ENCODE measurements around the gene PRMT2. TPM values are rescaled to one million over a fixed set of nuclear protein-coding genes. Genes with fewer than 3 reads are reported as not detected.
"Not testable (repeated sequence)": the region's sequence is repeated elsewhere in the genome, so short reads cannot be mapped to it uniquely, and the experiment has no call there.

PRMT2 gene
- total and polyA plus RNA-seq, 2 donors (not counting 1 experiment from before 2014, with no cell fraction given): 80.1 to 102 TPM

DNA sequence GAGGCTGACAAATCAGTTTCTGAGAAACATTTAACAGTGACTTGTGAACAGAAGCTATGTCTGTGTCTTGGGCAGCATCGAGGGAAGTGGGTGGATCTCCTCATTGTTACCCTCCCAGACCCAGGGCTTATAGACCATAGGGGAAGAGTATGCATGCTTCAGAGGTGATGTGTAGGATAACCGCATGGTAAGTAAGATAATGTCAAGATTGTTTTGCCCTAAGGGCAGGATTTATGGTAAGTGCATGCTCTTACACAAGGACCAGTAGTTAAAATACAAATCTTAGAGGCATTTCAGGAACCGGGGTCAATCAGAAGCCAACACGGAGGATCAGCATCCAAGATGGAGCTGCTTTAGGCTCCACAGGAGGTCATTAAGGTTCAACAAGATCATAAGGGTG lies 7.7 kb upstream of the PRMT2 start:
- Histone ChIP-seq H3K4me3 (ENCODE audit: control extremely low read depth in 1 of 5, extremely low read depth in 1 of 5, insufficient read depth in 1 of 5, low read depth in 2 of 5, low read length in 4 of 5) (no peak overlapping the region), H3K27me3 (replicated peaks in 1 of 4; ENCODE audit: control extremely low read depth in 1 of 4, control insufficient read depth in 3 of 4, insufficient read depth in 4 of 4, low read length in 3 of 4) (peaks cover 0 to 7% (median 3%) of the 10 kb centered on the region in 4 experiments), H3K4me2 (replicated peaks; ENCODE audit: low read depth, low read length, poor library complexity, severe bottlenecking) (no peak overlapping the region), H3K4me1 (ENCODE audit: control insufficient read depth in 2 of 2, insufficient read depth in 2 of 2, low read length in 2 of 2) (peaks cover 3 to 4% of the 10 kb centered on the region in 2 donors), H3K27ac (ENCODE audit: low read length in 2 of 2) (no peak overlapping the region), H2AFZ (ENCODE audit: insufficient read depth, low read depth, low read length, poor library complexity, severe bottlenecking) (no peak overlapping the region), H3K36me3 (replicated peaks in 1 of 2; ENCODE audit: control extremely low read depth in 1 of 2, control insufficient read depth in 1 of 2, extremely low read depth in 1 of 2, insufficient read depth in 2 of 2, low read length in 1 of 2) (no peaks in the 10 kb centered on the region), H3K9me3 (ENCODE audit: control extremely low read depth in 1 of 3, control insufficient read depth in 2 of 3, insufficient read depth in 1 of 3, low read length in 2 of 3) (peaks cover 0 to 23% (median 19%) of the 10 kb centered on the region in 3 donors), H3K9ac (ENCODE audit: low read length) (no peak overlapping the region), H3K79me2 (ENCODE audit: control insufficient read depth, insufficient read depth, low read length) (no peaks in the 10 kb centered on the region), H4K20me1 (ENCODE audit: control insufficient read depth, insufficient read depth, low read length, poor library complexity, severe bottlenecking) (no peaks in the 10 kb centered on the region)
- no peak for ATAC-seq (ENCODE audit: low read depth)
- H3K4me1 Mint-ChIP-seq: peaks cover under 1% of the 10 kb centered on the region
- POLR2A ChIA-PET: no interaction called here
- 97% methylated on average over 3 of the region's 4 CpGs for WGBS (ENCODE audit: insufficient coverage)
- CTCF ChIA-PET: interaction anchor here (0.7 kb wide), 1 partner anchor 26 kb away, joined by 3 read pairs; no protein-coding TSS in a partner anchor
- H3K4me3 Mint-ChIP-seq: no peak overlapping the region
- TF ChIP-seq EZH2 (IDR thresholded peaks at IDR 0.05; ENCODE audit: borderline replicate concordance, insufficient read depth, low read depth, low read length, poor library complexity, severe bottlenecking): no peak
- TF ChIP-seq, protein P1, sequence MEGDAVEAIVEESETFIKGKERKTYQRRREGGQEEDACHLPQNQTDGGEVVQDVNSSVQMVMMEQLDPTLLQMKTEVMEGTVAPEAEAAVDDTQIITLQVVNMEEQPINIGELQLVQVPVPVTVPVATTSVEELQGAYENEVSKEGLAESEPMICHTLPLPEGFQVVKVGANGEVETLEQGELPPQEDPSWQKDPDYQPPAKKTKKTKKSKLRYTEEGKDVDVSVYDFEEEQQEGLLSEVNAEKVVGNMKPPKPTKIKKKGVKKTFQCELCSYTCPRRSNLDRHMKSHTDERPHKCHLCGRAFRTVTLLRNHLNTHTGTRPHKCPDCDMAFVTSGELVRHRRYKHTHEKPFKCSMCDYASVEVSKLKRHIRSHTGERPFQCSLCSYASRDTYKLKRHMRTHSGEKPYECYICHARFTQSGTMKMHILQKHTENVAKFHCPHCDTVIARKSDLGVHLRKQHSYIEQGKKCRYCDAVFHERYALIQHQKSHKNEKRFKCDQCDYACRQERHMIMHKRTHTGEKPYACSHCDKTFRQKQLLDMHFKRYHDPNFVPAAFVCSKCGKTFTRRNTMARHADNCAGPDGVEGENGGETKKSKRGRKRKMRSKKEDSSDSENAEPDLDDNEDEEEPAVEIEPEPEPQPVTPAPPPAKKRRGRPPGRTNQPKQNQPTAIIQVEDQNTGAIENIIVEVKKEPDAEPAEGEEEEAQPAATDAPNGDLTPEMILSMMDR (IDR thresholded peaks at IDR 0.05): no peak
- H3K9me3 Mint-ChIP-seq (ENCODE audit: insufficient read depth): peaks cover 6% of the 10 kb centered on the region
- intact Hi-C loops (cut with micrococcal nuclease): no loop called here
- DNase-seq: no peak
- peaks cover 27% of the 10 kb centered on the region for H3K27me3 Mint-ChIP-seq
- no peak overlapping the region for H3K27ac Mint-ChIP-seq

- DNase-seq (no peak), ATAC-seq (ENCODE audit: low read depth) (no peak)
- intact Hi-C loops (cut with micrococcal nuclease): no loop called here
- Mint-ChIP-seq H3K27me3 (peaks cover 27% of the 10 kb centered on the region), H3K27ac (no peak overlapping the region), H3K4me3 (no peak overlapping the region), H3K4me1 (no peaks in the 10 kb centered on the region), H3K9me3 (ENCODE audit: insufficient read depth) (peaks cover 6% of the 10 kb centered on the region)
- no peak overlapping the region for H2AFZ ChIP-seq (ENCODE audit: insufficient read depth, low read depth, low read length, poor library complexity, severe bottlenecking)
- no peak overlapping the region for H3K27ac ChIP-seq (ENCODE audit: low read length in 2 of 2)
- ChIA-PET POLR2A (no interaction called here), CTCF (no interaction called here)
- H4K20me1 ChIP-seq (ENCODE audit: control insufficient read depth, insufficient read depth, low read length, poor library complexity, severe bottlenecking): no peaks in the 10 kb centered on the region
- WGBS (ENCODE audit: insufficient coverage): 91% methylated on average over 3 of the region's 6 CpGs
- no peak overlapping the region for H3K4me2 ChIP-seq (replicated peaks; ENCODE audit: low read depth, low read length, poor library complexity, severe bottlenecking)
- no peaks in the 10 kb centered on the region for H3K4me1 ChIP-seq (ENCODE audit: control insufficient read depth in 2 of 2, insufficient read depth in 2 of 2, low read length in 2 of 2)
- H3K27me3 ChIP-seq (replicated peaks in 1 of 4; ENCODE audit: control extremely low read depth in 1 of 4, control insufficient read depth in 3 of 4, insufficient read depth in 4 of 4, low read length in 3 of 4): peaks cover 0 to 7% (median 3%) of the 10 kb centered on the region in 4 experiments
- no peak overlapping the region for H3K9ac ChIP-seq (ENCODE audit: low read length)
- no peaks in the 10 kb centered on the region for H3K36me3 ChIP-seq (replicated peaks in 1 of 2; ENCODE audit: control extremely low read depth in 1 of 2, control insufficient read depth in 1 of 2, extremely low read depth in 1 of 2, insufficient read depth in 2 of 2, low read length in 1 of 2)
- H3K4me3 ChIP-seq (ENCODE audit: control extremely low read depth in 1 of 5, extremely low read depth in 1 of 5, insufficient read depth in 1 of 5, low read depth in 2 of 5, low read length in 4 of 5): no peak overlapping the region
- H3K79me2 ChIP-seq (ENCODE audit: control insufficient read depth, insufficient read depth, low read length): no peaks in the 10 kb centered on the region
- peaks cover 0 to 23% (median 19%) of the 10 kb centered on the region in 3 donors for H3K9me3 ChIP-seq (ENCODE audit: control extremely low read depth in 1 of 3, control insufficient read depth in 2 of 3, insufficient read depth in 1 of 3, low read length in 2 of 3)
- TF ChIP-seq, protein P1 (IDR thresholded peaks at IDR 0.05): no peak
- no peak for TF ChIP-seq EZH2 (IDR thresholded peaks at IDR 0.05; ENCODE audit: borderline replicate concordance, insufficient read depth, low read depth, low read length, poor library complexity, severe bottlenecking)
Measured at GRCh38 chr21:46628868-46629267, 6.6 kb upstream of the PRMT2 start.

DNA sequence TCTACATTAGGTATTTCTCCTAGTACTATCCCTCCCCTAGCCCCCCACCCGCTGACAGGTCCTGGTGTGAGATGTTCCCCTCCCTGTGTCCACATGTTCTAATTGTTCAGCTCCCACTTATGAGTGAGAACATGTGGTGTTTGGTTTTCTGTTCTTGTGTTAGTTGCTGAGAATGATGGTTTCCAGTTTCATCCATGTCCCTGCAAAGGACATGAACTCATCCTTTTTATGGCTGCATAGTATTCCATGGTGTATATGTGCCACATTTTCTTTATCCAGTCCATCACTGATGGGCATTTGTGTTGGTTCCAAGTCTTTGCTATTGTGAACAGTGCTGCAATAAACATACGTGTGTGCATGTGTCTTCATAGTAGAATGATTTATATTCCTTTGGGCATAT lies 4.6 kb upstream of the PRMT2 start:
- H3K36me3 ChIP-seq (replicated peaks in 1 of 2; ENCODE audit: control extremely low read depth in 1 of 2, control insufficient read depth in 1 of 2, extremely low read depth in 1 of 2, insufficient read depth in 2 of 2, low read length in 1 of 2); H3K27ac Mint-ChIP-seq; H3K79me2 ChIP-seq (ENCODE audit: control insufficient read depth, insufficient read depth, low read length); H3K9ac ChIP-seq (ENCODE audit: low read length); H3K27ac ChIP-seq (ENCODE audit: low read length in 2 of 2); CTCF ChIA-PET; POLR2A ChIA-PET; intact Hi-C loops (cut with micrococcal nuclease); H4K20me1 ChIP-seq (ENCODE audit: control insufficient read depth, insufficient read depth, low read length, poor library complexity, severe bottlenecking); H3K4me1 Mint-ChIP-seq; H2AFZ ChIP-seq (ENCODE audit: insufficient read depth, low read depth, low read length, poor library complexity, severe bottlenecking); H3K4me3 Mint-ChIP-seq; H3K4me3 ChIP-seq (ENCODE audit: control extremely low read depth in 1 of 5, extremely low read depth in 1 of 5, insufficient read depth in 1 of 5, low read depth in 2 of 5, low read length in 4 of 5); ATAC-seq (ENCODE audit: low read depth); H3K27me3 ChIP-seq (replicated peaks in 1 of 4; ENCODE audit: control extremely low read depth in 1 of 4, control insufficient read depth in 3 of 4, insufficient read depth in 4 of 4, low read length in 3 of 4); DNase-seq; H3K9me3 Mint-ChIP-seq (ENCODE audit: insufficient read depth); H3K4me1 ChIP-seq (ENCODE audit: control insufficient read depth in 2 of 2, insufficient read depth in 2 of 2, low read length in 2 of 2); H3K4me2 ChIP-seq (replicated peaks; ENCODE audit: low read depth, low read length, poor library complexity, severe bottlenecking): not testable (repeated sequence)
- WGBS (ENCODE audit: insufficient coverage): no CpG with 5 or more reads among the region's 2 CpGs
- H3K27me3 Mint-ChIP-seq: peaks cover 27% of the 10 kb centered on the region
- H3K9me3 ChIP-seq (ENCODE audit: control extremely low read depth in 1 of 3, control insufficient read depth in 2 of 3, insufficient read depth in 1 of 3, low read length in 2 of 3): peaks cover 0 to 11% (median 8%) of the 10 kb centered on the region in 3 donors

All from B cell (primary cell).